ENCODE results near the gene CPA3.

Gene CPA3

GRCh38 chr3:148914936-148915690 is 50.0 kb downstream of the CPA3 start:
- no peak for DNase-seq (ENCODE audit: low read depth in 2 of 2)

- DNase-seq (ENCODE audit: low read depth in 2 of 2) = no peak
Observed at GRCh38 chr3:148916132-148916531, 51.0 kb downstream of the CPA3 start.

GRCh38 chr3:148922467-148922866 is 57.4 kb downstream of the CPA3 start:
- DNase-seq (ENCODE audit: low read depth in 2 of 2) = no peak

- DNase-seq (ENCODE audit: low read depth in 2 of 2) = no peak
Observed at GRCh38 chr3:148923592-148923991, 58.5 kb downstream of the CPA3 start.

GRCh38 chr3:148924562-148924961 is 59.5 kb downstream of the CPA3 start:
- no peak for DNase-seq (ENCODE audit: low read depth in 2 of 2)

GRCh38 chr3:148925845-148926244 is 60.7 kb downstream of the CPA3 start:
- DNase-seq (ENCODE audit: low read depth in 2 of 2) = no peak

GRCh38 chr3:148930752-148931151 is 65.7 kb downstream of the CPA3 start:
- DNase-seq (ENCODE audit: low read depth in 2 of 2) = no peak

GRCh38 chr3:148931574-148931973 is 66.5 kb downstream of the CPA3 start:
- DNase-seq (ENCODE audit: low read depth in 2 of 2) = no peak

- no peak for DNase-seq (ENCODE audit: low read depth in 2 of 2)
Observed at GRCh38 chr3:148932972-148933371, 67.9 kb downstream of the CPA3 start.

GRCh38 chr3:148937467-148938255 is 72.6 kb downstream of the CPA3 start:
- no peak for DNase-seq (ENCODE audit: low read depth in 2 of 2)

- no peak for DNase-seq (ENCODE audit: low read depth in 2 of 2)
Observed at GRCh38 chr3:148938306-148938705, 73.2 kb downstream of the CPA3 start.

GRCh38 chr3:148938936-148939335 is 73.8 kb downstream of the CPA3 start:
- no peak for DNase-seq (ENCODE audit: low read depth in 2 of 2)

GRCh38 chr3:148940983-148941382 is 75.9 kb downstream of the CPA3 start:
- DNase-seq (ENCODE audit: low read depth in 2 of 2) = no peak

- DNase-seq (ENCODE audit: low read depth in 2 of 2) = no peak
Observed at GRCh38 chr3:148943506-148944205, 78.6 kb downstream of the CPA3 start.

GRCh38 chr3:148945116-148945515 is 80.0 kb downstream of the CPA3 start:
- no peak for DNase-seq (ENCODE audit: low read depth in 2 of 2)
